AG04449 (cell line): ENCODE measurements around the gene KLC1.

Experiments
- CTCF ChIA-PET: fragments of 350-600 bp; formaldehyde crosslinking; extraction: SDS; loops from one replicate; lab custom pipeline; 2021; ENCODE audit warnings: antibody characterized with exemption; lab: Yijun Ruan, JAX
- POLR2A ChIA-PET: fragments of 400-600, 350-600 bp; formaldehyde crosslinking; extraction: SDS; loops from one replicate; lab custom pipeline; 2020; ENCODE audit warnings: antibody characterized with exemption, inconsistent platforms; lab: Yijun Ruan, JAX
- DNase-seq: peaks from one replicate; pipeline ENCODE4 v3.0.0-alpha.2; 2010; ENCODE audit warnings: low read depth, low spot score
- H3K4me3 ChIP-seq: 2 replicates; pipeline ENCODE4 v1.5.1; 2011; ENCODE audit warnings: low read depth, mild to moderate bottlenecking, control low read depth, low read length
- TF ChIP-seq, protein P1 (sequence below): IDR thresholded peaks from one replicate; pipeline ENCODE4 v1.5.1; 2011; ENCODE audit warnings: mild to moderate bottlenecking, moderate library complexity, low read length, control low read depth, inconsistent platforms; ENCODE audit not compliant: insufficient read depth; ENCODE audit errors: missing control alignments

The KLC1 gene

DNA sequence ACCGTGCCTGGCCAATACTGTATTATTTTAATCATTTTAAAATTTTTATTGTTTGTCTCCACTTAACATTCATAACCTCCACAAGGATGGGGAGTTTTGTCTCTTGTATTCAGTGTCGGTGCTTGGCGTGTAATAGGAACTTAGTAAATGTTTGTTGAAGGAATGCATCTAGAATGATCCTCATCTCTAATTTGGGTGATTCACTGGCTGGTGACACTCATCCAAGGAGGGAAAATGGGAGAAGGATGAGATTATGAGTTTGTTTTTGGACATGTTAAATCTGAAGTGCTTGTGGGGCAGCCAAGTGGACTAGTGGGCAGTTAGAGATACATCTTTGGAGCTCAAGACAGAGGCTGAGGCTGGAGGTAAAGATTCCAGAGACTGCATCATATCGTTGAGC, 5.1 kb downstream of the KLC1 start:
- ChIA-PET POLR2A (interaction anchor here (0.6 kb wide), 1 partner anchor 65 kb away, joined by 3 read pairs; no protein-coding TSS in a partner anchor), CTCF (interaction anchor here (1.0 to 2.6 kb wide), 2 partner anchors 16 to 34 kb away, joined by 3 to 6 read pairs; no protein-coding TSS in a partner anchor)
- TF ChIP-seq, protein P1, sequence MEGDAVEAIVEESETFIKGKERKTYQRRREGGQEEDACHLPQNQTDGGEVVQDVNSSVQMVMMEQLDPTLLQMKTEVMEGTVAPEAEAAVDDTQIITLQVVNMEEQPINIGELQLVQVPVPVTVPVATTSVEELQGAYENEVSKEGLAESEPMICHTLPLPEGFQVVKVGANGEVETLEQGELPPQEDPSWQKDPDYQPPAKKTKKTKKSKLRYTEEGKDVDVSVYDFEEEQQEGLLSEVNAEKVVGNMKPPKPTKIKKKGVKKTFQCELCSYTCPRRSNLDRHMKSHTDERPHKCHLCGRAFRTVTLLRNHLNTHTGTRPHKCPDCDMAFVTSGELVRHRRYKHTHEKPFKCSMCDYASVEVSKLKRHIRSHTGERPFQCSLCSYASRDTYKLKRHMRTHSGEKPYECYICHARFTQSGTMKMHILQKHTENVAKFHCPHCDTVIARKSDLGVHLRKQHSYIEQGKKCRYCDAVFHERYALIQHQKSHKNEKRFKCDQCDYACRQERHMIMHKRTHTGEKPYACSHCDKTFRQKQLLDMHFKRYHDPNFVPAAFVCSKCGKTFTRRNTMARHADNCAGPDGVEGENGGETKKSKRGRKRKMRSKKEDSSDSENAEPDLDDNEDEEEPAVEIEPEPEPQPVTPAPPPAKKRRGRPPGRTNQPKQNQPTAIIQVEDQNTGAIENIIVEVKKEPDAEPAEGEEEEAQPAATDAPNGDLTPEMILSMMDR = no peak
- no peak overlapping the region for H3K4me3 ChIP-seq
- DNase-seq = no peak

DNA sequence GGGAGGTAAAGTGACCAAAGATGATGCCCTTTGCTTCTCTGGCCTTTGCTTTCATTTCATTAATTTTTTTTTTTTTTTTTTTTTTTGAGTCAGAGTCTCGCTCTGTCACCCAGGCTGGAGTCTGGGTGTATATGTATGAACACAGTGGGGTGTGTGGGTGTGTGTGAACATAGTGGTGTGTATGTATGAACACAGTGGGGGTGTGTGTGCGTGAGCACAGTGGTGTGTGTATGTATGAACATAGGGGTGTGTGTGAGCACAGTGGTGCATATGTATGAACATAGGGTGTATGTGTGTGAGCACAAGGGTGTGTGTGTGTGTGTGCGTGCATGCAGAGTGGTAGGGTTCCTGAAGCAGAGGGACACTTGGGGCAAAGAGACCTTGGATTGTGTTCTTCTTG, 9.6 kb downstream of the KLC1 start:
- POLR2A ChIA-PET = no interaction called here
- TF ChIP-seq, protein P1 = no peak
- CTCF ChIA-PET = interaction anchor here (1.8 kb wide), 1 partner anchor 15 kb away, joined by 5 read pairs; no protein-coding TSS in a partner anchor

DNA sequence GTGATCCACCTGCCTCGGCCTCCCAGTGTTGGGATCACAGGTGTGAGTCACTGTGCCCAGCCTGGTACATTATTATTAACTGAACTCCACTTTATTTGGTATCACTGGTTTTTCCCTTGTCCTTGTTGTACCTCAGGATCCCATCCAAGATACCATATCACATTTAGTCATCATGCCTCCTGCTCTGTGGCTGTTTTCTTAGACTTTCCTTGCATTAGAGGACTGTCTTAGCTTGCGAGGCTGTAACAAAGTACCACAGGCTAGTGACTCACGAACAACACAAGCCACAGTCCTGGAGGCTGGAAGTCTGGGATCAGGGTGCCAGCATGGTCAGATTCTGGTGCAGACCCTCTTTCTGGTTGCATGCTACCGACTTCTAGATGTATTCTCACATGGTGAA, 12.2 kb downstream of the KLC1 start:
- no peak overlapping the region for H3K4me3 ChIP-seq
- TF ChIP-seq, protein P1 = no peak
- ChIA-PET CTCF (interaction anchor here (1.7 kb wide), 1 partner anchor 8 kb away, joined by 3 read pairs; no protein-coding TSS in a partner anchor), POLR2A (no interaction called here)
- no peak for DNase-seq

More for the DNA sequence above, 9.6 kb downstream of the KLC1 start:
- no peak for DNase-seq
- H3K4me3 ChIP-seq = no peak overlapping the region

DNA sequence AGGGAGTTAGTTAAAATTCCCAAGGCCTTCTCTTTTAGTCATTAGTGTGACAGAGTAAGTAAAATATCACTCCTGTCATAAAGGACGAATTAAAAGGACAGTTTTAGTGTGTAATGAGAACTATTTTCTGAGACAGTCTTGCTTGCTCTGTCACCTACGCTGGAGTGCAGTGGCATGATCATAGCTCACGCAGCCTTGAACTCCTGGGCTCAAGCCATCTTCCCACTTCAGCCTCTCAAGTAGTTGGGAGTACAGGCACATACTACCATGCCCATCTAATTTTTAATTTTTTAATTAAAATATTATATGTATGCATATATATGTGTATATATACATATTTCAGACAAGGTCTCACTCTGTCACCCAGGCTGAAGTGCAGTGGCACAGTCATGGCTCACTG, 17.2 kb downstream of the KLC1 start:
- CTCF ChIA-PET = no interaction called here
- DNase-seq = no peak
- H3K4me3 ChIP-seq = no peak overlapping the region
- TF ChIP-seq, protein P1 = no peak
- POLR2A ChIA-PET = no interaction called here

DNA sequence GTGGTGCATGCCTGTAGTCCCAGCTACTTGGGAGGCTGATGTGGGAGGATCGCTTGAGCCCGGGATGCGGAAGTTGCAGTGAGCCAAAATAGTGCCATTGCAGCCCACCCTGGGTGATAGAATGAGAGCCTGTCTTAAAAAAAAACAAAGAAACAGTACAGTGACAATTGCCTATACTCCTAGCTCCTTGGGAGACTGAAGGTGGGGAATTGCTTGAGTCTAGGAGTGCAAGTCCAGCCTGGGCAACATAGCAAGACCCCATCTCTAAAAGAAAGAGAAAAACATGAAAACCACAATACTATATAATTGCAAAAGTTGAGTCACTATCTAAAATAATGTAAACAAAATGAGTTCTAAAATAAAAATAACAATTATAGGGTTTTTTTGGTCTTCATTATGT, 20.0 kb downstream of the KLC1 start:
- H3K4me3 ChIP-seq = no peak overlapping the region
- ChIA-PET CTCF (interaction anchor here (1.3 kb wide), 1 partner anchor 9 kb away, joined by 3 read pairs; no protein-coding TSS in a partner anchor), POLR2A (interaction anchor here (0.7 to 1.0 kb wide), 2 partner anchors 8 to 18 kb away, joined by 3 to 4 read pairs; no protein-coding TSS in a partner anchor)
- TF ChIP-seq, protein P1 = no peak
- no peak for DNase-seq

DNA sequence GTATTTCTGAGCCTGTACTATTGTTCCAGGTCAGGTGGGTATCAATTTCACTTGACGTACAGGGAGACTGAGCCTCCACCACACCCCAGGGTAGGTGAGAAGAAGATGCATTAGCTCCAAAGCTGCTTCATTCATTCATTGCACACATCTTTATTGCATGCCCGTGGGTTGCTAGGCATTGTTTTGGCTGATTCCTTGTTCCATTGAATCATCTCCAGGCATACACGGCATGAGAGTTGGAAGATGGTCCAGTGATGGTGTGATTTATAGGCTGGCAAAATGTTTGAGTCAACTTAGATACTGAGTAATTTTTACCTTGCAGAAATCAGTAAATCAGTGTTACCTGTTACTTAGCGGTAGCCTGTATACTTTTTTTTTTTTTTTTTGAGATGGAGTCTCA, 21.2 kb downstream of the KLC1 start:
- ChIA-PET POLR2A (no interaction called here), CTCF (interaction anchor here (0.7 to 1.7 kb wide), 3 partner anchors 8 to 17 kb away, joined by 3 to 6 read pairs (median 3); no protein-coding TSS in a partner anchor)
- TF ChIP-seq, protein P1 = no peak
- no peak for DNase-seq
- no peak overlapping the region for H3K4me3 ChIP-seq
